ENCODE measurements around the gene ANO2. TPM values are rescaled to one million over a fixed set of nuclear protein-coding genes. Genes with fewer than 3 reads are reported as not detected.

Gene ANO2
- total RNA-seq, 2 donors from 2014 or later: 6.7 to 18.5 TPM

DNA sequence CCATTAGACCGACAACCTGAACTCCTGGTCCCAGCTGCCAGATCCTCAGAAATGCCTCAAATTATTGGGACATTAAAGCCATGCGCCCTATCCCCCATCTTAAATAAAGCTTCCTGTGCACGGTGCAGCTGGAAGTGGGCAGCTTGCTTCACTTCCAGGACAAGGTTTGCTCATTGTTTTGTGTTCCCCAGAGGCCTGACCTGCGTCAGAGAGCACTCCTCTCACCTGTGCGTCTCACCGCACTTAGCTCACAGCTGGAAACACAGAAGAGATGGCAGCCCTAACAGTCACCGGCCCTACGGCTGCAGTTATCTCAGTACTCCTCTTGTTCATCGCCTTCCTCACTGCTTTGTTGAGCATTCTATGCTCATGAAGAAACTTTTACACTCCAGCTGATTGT lies 135.5 kb downstream of the ANO2 start:
- ATAC-seq (ENCODE audit: insufficient number of reproducible peaks, low FRiP score, low read depth): no peak

DNA sequence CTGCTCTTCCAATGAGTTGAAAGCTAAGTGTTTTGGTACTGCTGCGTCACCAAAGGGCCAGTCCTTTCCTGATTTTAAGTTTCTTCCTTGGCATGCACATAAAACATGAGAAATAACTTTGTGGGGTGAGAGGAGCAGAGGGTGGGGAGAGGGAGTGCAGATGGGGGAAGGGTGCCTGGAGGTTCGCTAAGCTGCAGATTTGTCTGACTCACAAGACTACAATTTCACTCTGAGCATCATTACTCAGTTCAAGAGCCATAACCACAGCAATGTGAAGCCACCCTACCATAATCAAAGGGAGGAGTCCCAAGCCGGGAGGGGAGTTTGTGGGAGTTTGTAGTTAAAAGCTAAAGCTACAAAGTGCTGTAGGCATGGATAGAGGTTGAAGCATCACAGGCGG lies 136.1 kb downstream of the ANO2 start:
- Histone ChIP-seq H3K4me3 (no peak overlapping the region), H3K4me1 (ENCODE audit: control insufficient read depth in 1 of 2, low read depth in 2 of 2) (no peaks in the 10 kb centered on the region), H3K9me3 (no peaks in the 10 kb centered on the region), H3K27me3 (replicated peaks; ENCODE audit: insufficient read depth) (no peaks in the 10 kb centered on the region), H3K36me3 (no peaks in the 10 kb centered on the region), H3K27ac (no peak overlapping the region)
- DNase-seq (ENCODE audit: low spot score): no peak
- no peak for ATAC-seq (ENCODE audit: insufficient number of reproducible peaks, low FRiP score, low read depth)
- TF ChIP-seq, protein P1, sequence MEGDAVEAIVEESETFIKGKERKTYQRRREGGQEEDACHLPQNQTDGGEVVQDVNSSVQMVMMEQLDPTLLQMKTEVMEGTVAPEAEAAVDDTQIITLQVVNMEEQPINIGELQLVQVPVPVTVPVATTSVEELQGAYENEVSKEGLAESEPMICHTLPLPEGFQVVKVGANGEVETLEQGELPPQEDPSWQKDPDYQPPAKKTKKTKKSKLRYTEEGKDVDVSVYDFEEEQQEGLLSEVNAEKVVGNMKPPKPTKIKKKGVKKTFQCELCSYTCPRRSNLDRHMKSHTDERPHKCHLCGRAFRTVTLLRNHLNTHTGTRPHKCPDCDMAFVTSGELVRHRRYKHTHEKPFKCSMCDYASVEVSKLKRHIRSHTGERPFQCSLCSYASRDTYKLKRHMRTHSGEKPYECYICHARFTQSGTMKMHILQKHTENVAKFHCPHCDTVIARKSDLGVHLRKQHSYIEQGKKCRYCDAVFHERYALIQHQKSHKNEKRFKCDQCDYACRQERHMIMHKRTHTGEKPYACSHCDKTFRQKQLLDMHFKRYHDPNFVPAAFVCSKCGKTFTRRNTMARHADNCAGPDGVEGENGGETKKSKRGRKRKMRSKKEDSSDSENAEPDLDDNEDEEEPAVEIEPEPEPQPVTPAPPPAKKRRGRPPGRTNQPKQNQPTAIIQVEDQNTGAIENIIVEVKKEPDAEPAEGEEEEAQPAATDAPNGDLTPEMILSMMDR (IDR thresholded peaks at IDR 0.05): no peak

More for the DNA sequence above, 135.5 kb downstream of the ANO2 start:
- Histone ChIP-seq H3K36me3 (no peaks in the 10 kb centered on the region), H3K27ac (no peak overlapping the region), H3K9me3 (no peaks in the 10 kb centered on the region), H3K4me1 (ENCODE audit: control insufficient read depth in 1 of 2, low read depth in 2 of 2) (no peaks in the 10 kb centered on the region), H3K27me3 (replicated peaks; ENCODE audit: insufficient read depth) (no peaks in the 10 kb centered on the region), H3K4me3 (no peak overlapping the region)
- TF ChIP-seq, protein P1 (IDR thresholded peaks at IDR 0.05): no peak
- no peak for DNase-seq (ENCODE audit: low spot score)

- H3K27ac ChIP-seq: no peak overlapping the region
- H3K9me3 ChIP-seq: no peaks in the 10 kb centered on the region
- H3K27me3 ChIP-seq (replicated peaks; ENCODE audit: insufficient read depth): no peaks in the 10 kb centered on the region
- H3K4me1 ChIP-seq (ENCODE audit: control insufficient read depth in 1 of 2, low read depth in 2 of 2): no peaks in the 10 kb centered on the region
- ATAC-seq (ENCODE audit: insufficient number of reproducible peaks, low FRiP score, low read depth) (no peak), DNase-seq (ENCODE audit: low spot score) (no peak)
- no peak overlapping the region for H3K4me3 ChIP-seq
- TF ChIP-seq, protein P1 (IDR thresholded peaks at IDR 0.05): no peak
- no peaks in the 10 kb centered on the region for H3K36me3 ChIP-seq
Measured at GRCh38 chr12:5807514-5808219, 137.4 kb downstream of the ANO2 start.

- H3K4me1 ChIP-seq (ENCODE audit: control insufficient read depth in 1 of 2, low read depth in 2 of 2): no peaks in the 10 kb centered on the region
- H3K9me3 ChIP-seq: no peaks in the 10 kb centered on the region
- ATAC-seq (ENCODE audit: insufficient number of reproducible peaks, low FRiP score, low read depth) (no peak), DNase-seq (ENCODE audit: low spot score) (no peak)
- H3K27ac ChIP-seq: no peak overlapping the region
- no peaks in the 10 kb centered on the region for H3K27me3 ChIP-seq (replicated peaks; ENCODE audit: insufficient read depth)
- no peak overlapping the region for H3K4me3 ChIP-seq
- no peaks in the 10 kb centered on the region for H3K36me3 ChIP-seq
- TF ChIP-seq, protein P1 (IDR thresholded peaks at IDR 0.05): no peak
Measured at GRCh38 chr12:5807090-5807414, 138.0 kb downstream of the ANO2 start.

- ATAC-seq (ENCODE audit: insufficient number of reproducible peaks, low FRiP score, low read depth): no peak
- no peak overlapping the region for H3K4me3 ChIP-seq
Measured at GRCh38 chr12:5806371-5807089, 138.5 kb downstream of the ANO2 start.

More at GRCh38 chr12:5806371-5807089, 138.5 kb downstream of the ANO2 start:
- H3K4me1 ChIP-seq (ENCODE audit: control insufficient read depth in 1 of 2, low read depth in 2 of 2): no peaks in the 10 kb centered on the region
- H3K36me3 ChIP-seq: no peaks in the 10 kb centered on the region
- no peak for DNase-seq (ENCODE audit: low spot score)
- H3K27me3 ChIP-seq (replicated peaks; ENCODE audit: insufficient read depth): no peaks in the 10 kb centered on the region
- no peak overlapping the region for H3K27ac ChIP-seq
- TF ChIP-seq, protein P1 (IDR thresholded peaks at IDR 0.05): no peak
- H3K9me3 ChIP-seq: no peaks in the 10 kb centered on the region

All from thoracic aorta (tissue), 2 donors.